K562 (cell line): ENCODE data around the gene KCNJ15. TPM values are rescaled to one million over a fixed set of nuclear protein-coding genes. Genes with fewer than 3 reads are reported as not detected.

ENCODE experiments used
- ATAC-seq: fragments of 200-7000 bp; cut with Tn5 transposase; 3 replicates; pipeline ENCODE4 v1.9.1; 2020; ENCODE audit warnings: moderate library complexity
- BruUV-seq: library from RNA; stranded (reverse); fragments of 400-500 nt; replicated peaks from 2 replicates; lab custom pipeline; 2021; lab: Mats Ljungman, UMichigan
- CTCF ChIA-PET: fragments of 300-600 bp; formaldehyde crosslinking; extraction: SDS; loops from one replicate; lab custom pipeline; 2021; ENCODE audit warnings: low intra/inter-chr PET ratio; lab: Yijun Ruan, JAX
- POLR2A ChIA-PET: fragments of 300-600, 350-650 bp; sonication (Branson Sonifier 250); formaldehyde crosslinking; extraction: SDS; loops from one replicate; lab custom pipeline; 2021; ENCODE audit warnings: antibody characterized with exemption, inconsistent platforms; lab: Yijun Ruan, JAX
- DNase-seq, 4 experiments: peaks; one replicate each; pipeline versions ENCODE4 v3.0.0 to v3.0.0-alpha.2; 2011 to 2018; ENCODE audit warnings: low spot score in 3 of 4, mixed read lengths in 3 of 4; ENCODE audit errors: extremely low read depth in 1 of 4
- FAIRE-seq: peaks from 2 replicates; lab custom pipeline; 2011; peaks lifted over from hg19 to GRCh38; lab: Jason Lieb, UNC
- H2AFZ ChIP-seq: 2 replicates; pipeline ENCODE4 v1.6.0; 2011; ENCODE audit warnings: low read depth, low read length, control low read depth, inconsistent platforms
- H3K27ac ChIP-seq: fragments of 200-600 bp; 3 replicates; pipeline ENCODE4 v1.8.0; 2011; ENCODE audit warnings: low read depth, mild to moderate bottlenecking, control low read depth, inconsistent platforms, low read length, moderate library complexity, mixed read lengths; ENCODE audit errors: extremely low read depth
- H3K27me3 ChIP-seq, 2 experiments: fragments of 300-600 bp in 1 of 2; 2 replicates in 1 of 2; 3 replicates in 1 of 2; pipeline versions ENCODE4 v1.6.0 to v1.8.0; 2011; ENCODE audit warnings: inconsistent platforms in 2 of 2, low read length in 2 of 2, mild to moderate bottlenecking in 1 of 2, mixed read lengths in 1 of 2, moderate library complexity in 1 of 2; ENCODE audit not compliant: control insufficient read depth in 2 of 2, insufficient read depth in 2 of 2
- H3K36me3 ChIP-seq: fragments of 300-600 bp; 3 replicates; pipeline ENCODE4 v1.8.0; 2011; ENCODE audit warnings: mild to moderate bottlenecking, low read length, inconsistent platforms; ENCODE audit not compliant: control insufficient read depth, insufficient read depth
- H3K4me1 ChIP-seq, 2 experiments: fragments of 200-600 bp in 1 of 2; replicated peaks in 1 of 2; 2 replicates in 1 of 2; 3 replicates in 1 of 2; pipeline versions ENCODE4 v1.5.1 to v1.8.0; 2011; ENCODE audit warnings: inconsistent platforms in 2 of 2, low read length in 2 of 2, mild to moderate bottlenecking in 1 of 2, mixed read lengths in 1 of 2, moderate library complexity in 1 of 2; ENCODE audit not compliant: control insufficient read depth in 2 of 2, insufficient read depth in 2 of 2
- H3K4me2 ChIP-seq: 2 replicates; pipeline ENCODE4 v1.6.1; 2011; ENCODE audit warnings: low read length, control low read depth, inconsistent platforms, mixed read lengths; ENCODE audit not compliant: insufficient read depth
- H3K4me3 ChIP-seq: fragments of 200-600 bp; sonication (generic), shearing (Covaris generic); 2 replicates; pipeline ENCODE4 v1.5.1; 2016; ENCODE audit warnings: control low read depth, inconsistent platforms
- H3K79me2 ChIP-seq: fragments of 200-600 bp; 3 replicates; pipeline ENCODE4 v1.8.0; 2011; ENCODE audit warnings: low read length, inconsistent platforms; ENCODE audit not compliant: control insufficient read depth, insufficient read depth
- H3K9ac ChIP-seq, 2 experiments: 2 replicates each; pipeline versions ENCODE4 v1.6.0 to v1.6.1; 2011; ENCODE audit warnings: low read depth in 2 of 2, low read length in 2 of 2, control low read depth in 1 of 2, inconsistent platforms in 1 of 2, mild to moderate bottlenecking in 1 of 2, mixed read lengths in 1 of 2; ENCODE audit not compliant: insufficient read depth in 1 of 2
- H3K9me1 ChIP-seq: one replicate; pipeline ENCODE4 v1.6.0; 2011; ENCODE audit warnings: inconsistent platforms, mild to moderate bottlenecking, low read length, moderate library complexity; ENCODE audit not compliant: control insufficient read depth, insufficient read depth
- H3K9me3 ChIP-seq: replicated peaks from 2 replicates; pipeline ENCODE4 v1.5.1; 2011; ENCODE audit warnings: low read depth, low read length, inconsistent platforms; ENCODE audit not compliant: control insufficient read depth, insufficient read depth
- H4K20me1 ChIP-seq: replicated peaks from 2 replicates; pipeline ENCODE4 v1.6.1; 2011; ENCODE audit warnings: low read length, inconsistent platforms, mixed read lengths; ENCODE audit not compliant: control insufficient read depth, insufficient read depth
- MCM5 ChIP-seq: fragments of 450-650 bp; IDR thresholded peaks from 2 replicates; pipeline ENCODE4 v1.6.1; 2016; ENCODE audit warnings: low read depth
- NBN ChIP-seq: fragments of 450-650 bp; IDR thresholded peaks from 2 replicates; pipeline ENCODE4 v1.6.1; 2016; ENCODE audit warnings: low read depth, mild to moderate bottlenecking
- TEAD1 ChIP-seq, 2 experiments: fragments of 450-650 bp in 1 of 2; sonication (generic) in 1 of 2; formaldehyde crosslinking; IDR thresholded peaks; 2 replicates each; pipeline versions ENCODE4 v1.4.0 to v1.8.0; 2020 to 2022; ENCODE audit warnings: mild to moderate bottlenecking in 2 of 2, missing genetic modification reagents in 1 of 2
- WGBS: fragments of 100-300 bp; shearing (Covaris generic); methylation state at CpG from one replicate; pipeline ENCODE4 v1.1.6; 2016; ENCODE audit warnings: low coverage, mixed read lengths; ENCODE audit not compliant: insufficient coverage; ENCODE audit errors: missing lambda C conversion rate; 5-methylcytosine and 5-hydroxymethylcytosine counted together
- in situ Hi-C: fragments of 300-500 bp; cut with MboI; formaldehyde crosslinking; loops from 4 replicates; pipeline ENCODE4 v1.15.0; 2018; ENCODE audit warnings: inconsistent platforms, mixed read lengths
- intact Hi-C: fragments of 100-400 bp; cut with micrococcal nuclease; formaldehyde crosslinking; loops from 2 replicates; pipeline ENCODE4 v1.14.2; 2022
- polyA plus RNA-seq, 8 experiments: library from polyadenylated mRNA; depleted of rRNA in 4 of 8; stranded (reverse) in 5 of 8; unstranded in 3 of 8; fragments of >200 nt; fragmentation: Nextera tagmentation in 2 of 8; fragmentation: Illumina TruSeq in 1 of 8; extraction: Ambion mirVana in 2 of 8; extraction: Trizol in 1 of 8; gene quantifications; 2 replicates each; pipeline versions ENCODE4 v1.2.1 to v1.2.3, GENCODE V29; 2011 to 2014; ENCODE audit warnings: inconsistent platforms in 1 of 8, missing spikeins in 1 of 8
- total RNA-seq, 7 experiments: library from RNA; depleted of rRNA in 6 of 7; stranded (reverse); fragments of >200 nt in 6 of 7; fragmentation: Illumina TruSeq in 2 of 7; extraction: Trizol in 2 of 7; gene quantifications; 2 replicates each; pipeline versions ENCODE4 v1.2.1 to v1.2.3, GENCODE V29; 2011 to 2021; ENCODE audit warnings: low replicate concordance in 1 of 7

The KCNJ15 gene
- total and polyA plus RNA-seq, 9 of the 15 experiments (the other 6 are each of a cell fraction or from before 2014, with no cell fraction given): 0.20 to 3.0 (median 0.72) TPM; not detected in 1

DNA sequence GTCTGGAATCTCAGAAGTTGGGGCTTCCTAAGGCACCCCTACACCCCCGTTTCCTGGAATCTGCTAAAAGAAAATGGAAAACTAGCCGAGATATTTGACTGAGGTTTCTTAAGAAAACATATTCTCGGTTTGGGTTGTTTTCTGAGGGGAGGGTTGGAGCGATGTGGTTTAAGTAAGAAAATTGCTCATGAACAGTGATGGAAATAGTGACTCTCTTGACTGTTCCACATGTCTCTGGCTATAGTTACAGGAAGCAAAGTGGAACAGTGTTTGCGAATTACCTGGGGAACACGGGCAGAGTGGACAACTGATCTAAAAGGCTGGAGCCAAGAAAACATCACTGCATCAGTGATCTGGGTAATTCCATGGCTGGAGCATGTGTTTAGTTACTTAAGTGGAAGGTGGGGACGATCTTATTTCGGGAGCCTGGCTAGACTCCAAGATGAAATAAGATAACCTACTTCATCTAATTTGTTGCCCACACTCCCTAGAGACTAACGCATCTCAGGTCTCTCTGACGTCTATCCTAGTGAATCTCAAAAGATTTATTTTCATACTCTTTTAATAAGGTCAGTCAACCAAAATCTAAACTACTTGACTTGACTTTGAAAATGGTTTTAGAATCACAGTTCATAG, 92.4 kb downstream of the KCNJ15 start:
- no peak for TF ChIP-seq NBN
- no peak for TF ChIP-seq MCM5
- no peak for TF ChIP-seq TEAD1 (CRISPR knock-in tag; IDR thresholded peaks at IDR 0.05)
- TF ChIP-seq, all 486 proteins: peak for 0
- H3K27me3 ChIP-seq: peaks cover 16 to 43% of the 10 kb centered on the region in 2 experiments
- H3K9ac ChIP-seq: no peak overlapping the region
- intact Hi-C loops (no loop called here), in situ Hi-C loops (no loop called here)
- no peak overlapping the region for H3K4me2 ChIP-seq
- no peaks in the 10 kb centered on the region for H3K79me2 ChIP-seq
- H3K36me3 ChIP-seq: no peaks in the 10 kb centered on the region
- WGBS: 3% methylated on average over 10 of the region's 10 CpGs
- no peak for DNase-seq
- no peaks in the 10 kb centered on the region for H3K9me3 ChIP-seq
- H2AFZ ChIP-seq: no peak overlapping the region
- no TSS peak for BruUV-seq
- no peak overlapping the region for H3K4me3 ChIP-seq
- H4K20me1 ChIP-seq: no peaks in the 10 kb centered on the region; the same call in none of the 2 replicates
- H3K9me1 ChIP-seq: no peaks in the 10 kb centered on the region
- POLR2A ChIA-PET: no interaction called here
- no peak for FAIRE-seq
- no peak overlapping the region for H3K27ac ChIP-seq
- H3K4me1 ChIP-seq: peaks cover 0 to 3% of the 10 kb centered on the region in 2 experiments; a peak in 1 of 5 replicates
- ATAC-seq: no peak
- CTCF ChIA-PET: no interaction called here

DNA sequence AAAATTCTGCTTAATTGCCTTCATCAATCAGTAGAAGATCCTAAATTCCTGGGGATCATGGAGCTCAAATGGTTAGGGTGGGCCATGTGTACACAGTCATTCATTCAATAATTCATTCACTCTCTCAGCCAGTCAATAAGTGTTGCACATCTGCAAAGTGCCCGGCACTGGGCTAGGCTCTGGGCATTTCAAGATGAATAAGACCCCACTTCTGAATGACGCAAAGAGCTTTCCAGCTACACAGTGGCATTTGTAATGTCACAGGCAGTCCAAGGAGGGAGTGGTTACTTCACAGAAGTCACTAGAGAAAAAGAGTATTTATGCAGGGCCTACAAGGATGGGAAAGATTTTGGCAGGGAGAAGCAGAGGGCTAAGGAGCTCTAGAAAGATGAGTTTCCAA, 93.2 kb downstream of the KCNJ15 start:
- intact Hi-C loops: loop anchor here (5.0 to 10.0 kb wide), 4 partner anchors 178 to 675 kb away; partner anchors contain the start of gene KCNJ6
- H3K9me3 ChIP-seq: no peaks in the 10 kb centered on the region
- no peak for FAIRE-seq
- peaks cover 16 to 44% of the 10 kb centered on the region in 2 experiments for H3K27me3 ChIP-seq
- H4K20me1 ChIP-seq: no peaks in the 10 kb centered on the region; the same call in none of the 2 replicates
- ATAC-seq: no peak
- no peak overlapping the region for H3K4me2 ChIP-seq
- H3K4me3 ChIP-seq: no peak overlapping the region
- peaks cover 0 to 3% of the 10 kb centered on the region in 2 experiments; a peak in 1 of 5 replicates for H3K4me1 ChIP-seq
- no TSS peak for BruUV-seq
- POLR2A ChIA-PET: no interaction called here
- CTCF ChIA-PET: no interaction called here
- H3K79me2 ChIP-seq: no peaks in the 10 kb centered on the region
- H3K36me3 ChIP-seq: no peaks in the 10 kb centered on the region
- 0% methylated on average over 2 of the region's 2 CpGs for WGBS
- H3K9ac ChIP-seq: no peak overlapping the region
- H3K27ac ChIP-seq: no peak overlapping the region
- in situ Hi-C loops: loop anchor here (5.0 kb wide), 2 partner anchors 193 to 653 kb away; no protein-coding TSS in a partner anchor
- no peaks in the 10 kb centered on the region for H3K9me1 ChIP-seq
- DNase-seq: no peak
- H2AFZ ChIP-seq: no peak overlapping the region
